GM23248 (cell line): ENCODE data around the gene SMIM45.

ENCODE experiments used
- DNase-seq: peaks from one replicate; pipeline ENCODE4 v3.0.0-alpha.2; 2015
- H2AFZ ChIP-seq: fragments of 200-600 bp; sonication (generic); 2 replicates; pipeline ENCODE4 v1.6.1; 2016; ENCODE audit warnings: antibody characterized with exemption
- H3F3A ChIP-seq: fragments of 200-600 bp; sonication (generic); 2 replicates; pipeline ENCODE4 v1.6.1; 2016; ENCODE audit warnings: mild to moderate bottlenecking, antibody characterized with exemption, mixed run types; ENCODE audit not compliant: insufficient read depth
- H3K27ac ChIP-seq: fragments of 200-600 bp; sonication (generic); 2 replicates; pipeline ENCODE4 v1.5.1; 2016; ENCODE audit warnings: mild to moderate bottlenecking
- H3K27me3 ChIP-seq: fragments of 200-600 bp; sonication (generic); replicated peaks from 2 replicates; pipeline ENCODE4 v1.6.1; 2016; ENCODE audit warnings: mild to moderate bottlenecking; ENCODE audit not compliant: insufficient read depth
- H3K36me3 ChIP-seq: fragments of 200-600 bp; sonication (generic); 2 replicates; pipeline ENCODE4 v1.6.1; 2016; ENCODE audit warnings: low read depth, mild to moderate bottlenecking
- H3K4me1 ChIP-seq: fragments of 200-600 bp; sonication (generic); 2 replicates; pipeline ENCODE4 v1.6.1; 2016; ENCODE audit warnings: mild to moderate bottlenecking; ENCODE audit not compliant: insufficient read depth
- H3K4me2 ChIP-seq: fragments of 200-600 bp; sonication (generic); one replicate; pipeline ENCODE4 v1.6.1; 2016; ENCODE audit warnings: mild to moderate bottlenecking; ENCODE audit not compliant: unreplicated experiment
- H3K4me3 ChIP-seq: fragments of 200-600 bp; sonication (generic); 2 replicates; pipeline ENCODE4 v1.5.1; 2016; ENCODE audit warnings: mild to moderate bottlenecking
- H3K79me2 ChIP-seq: fragments of 200-600 bp; sonication (generic); 2 replicates; pipeline ENCODE4 v1.6.1; 2016; ENCODE audit warnings: mild to moderate bottlenecking; ENCODE audit not compliant: insufficient read depth
- H3K9ac ChIP-seq: fragments of 200-600 bp; sonication (generic); 2 replicates; pipeline ENCODE4 v1.6.1; 2016; ENCODE audit warnings: mild to moderate bottlenecking
- H3K9me2 ChIP-seq: fragments of 200-600 bp; sonication (generic); 2 replicates; pipeline ENCODE4 v1.6.1; 2016; ENCODE audit warnings: mixed run types, mild to moderate bottlenecking, moderate library complexity; ENCODE audit not compliant: insufficient read depth
- H3K9me3 ChIP-seq: fragments of 200-600 bp; sonication (generic); one replicate; pipeline ENCODE4 v1.6.1; 2017; ENCODE audit warnings: low read depth
- H4K20me1 ChIP-seq: fragments of 200-600 bp; sonication (generic); 2 replicates; pipeline ENCODE4 v1.6.0; 2016; ENCODE audit not compliant: insufficient read depth
- EZH2 ChIP-seq: fragments of 200-600 bp; sonication (generic); IDR thresholded peaks from 2 replicates; pipeline ENCODE4 v1.6.1; 2018; ENCODE audit warnings: antibody characterized with exemption, mild to moderate bottlenecking; ENCODE audit not compliant: insufficient read depth, poor library complexity, severe bottlenecking
- EZH2phosphoT487 ChIP-seq: fragments of 200-600 bp; sonication (generic); IDR thresholded peaks from 2 replicates; pipeline ENCODE4 v1.6.1; 2018; ENCODE audit warnings: antibody characterized with exemption, moderate library complexity, mild to moderate bottlenecking, low read depth; ENCODE audit not compliant: insufficient read depth
- WGBS, 2 experiments: methylation state at CpG; one replicate each; pipeline ENCODE4 v1.1.6; 2015 to 2017; ENCODE audit warnings: low lambda C conversion rate in 2 of 2, low coverage in 1 of 2; ENCODE audit errors: missing lambda C conversion rate in 2 of 2; 5-methylcytosine and 5-hydroxymethylcytosine counted together
- in situ Hi-C: fragments of 300-500 bp; cut with MboI; formaldehyde crosslinking; loops from 2 replicates; pipeline ENCODE4 v1.15.0; 2020

Gene SMIM45

DNA sequence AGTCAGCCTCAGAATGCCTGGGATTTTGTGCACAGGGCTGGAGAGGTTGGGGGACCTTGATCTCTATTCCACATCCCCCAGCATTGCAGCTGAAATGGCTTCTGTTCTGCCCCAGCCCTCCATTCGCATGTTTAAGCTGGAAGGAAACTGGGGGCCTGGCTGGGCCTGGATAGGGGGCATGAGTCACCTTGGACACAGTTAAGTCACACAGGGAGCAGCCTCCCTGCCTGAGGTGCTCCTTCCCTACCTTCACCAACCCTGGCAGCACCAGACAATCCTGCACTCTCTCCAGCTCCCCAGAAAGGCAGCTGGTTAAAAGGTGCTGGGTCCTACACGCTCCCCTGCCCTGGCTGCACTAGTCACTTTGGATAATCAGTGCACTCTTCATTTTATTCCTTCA lies 763 bp downstream of the SMIM45 start:
- in situ Hi-C loops: no loop called here
- DNase-seq: no peak
- Histone ChIP-seq H3K27me3 (no peaks in the 10 kb centered on the region), H3K9ac (no peak overlapping the region), H3K4me3 (no peak overlapping the region), H3K9me2 (no peaks in the 10 kb centered on the region), H3K4me2 (no peak overlapping the region), H4K20me1 (no peaks in the 10 kb centered on the region), H3K4me1 (no peaks in the 10 kb centered on the region), H3K9me3 (no peaks in the 10 kb centered on the region), H3K27ac (no peak overlapping the region), H3K36me3 (no peaks in the 10 kb centered on the region), H2AFZ (no peak overlapping the region), H3K79me2 (no peaks in the 10 kb centered on the region), H3F3A (no peaks in the 10 kb centered on the region)
- 85 to 95% methylated on average over 2 of the region's 2 CpGs for WGBS, 2 experiments
- TF ChIP-seq EZH2 (no peak), EZH2phosphoT487 (no peak)

GRCh38 chr22:41957941-41958556 lies 6.1 kb downstream of the SMIM45 start:
- Histone ChIP-seq H3K79me2 (no peaks in the 10 kb centered on the region), H3K9ac (peak overlapping the region; percentile 62; the same call in 1 of the 2 replicates), H3K4me3 (no peak overlapping the region; the same call in 1 of the 2 replicates), H3K4me2 (no peak overlapping the region), H3F3A (no peaks in the 10 kb centered on the region), H2AFZ (0 out of 2 replicates have a peak overlapping the region, but pooled peaks have one; percentile 29), H3K9me3 (no peaks in the 10 kb centered on the region), H3K27ac (no peak overlapping the region), H3K9me2 (no peaks in the 10 kb centered on the region), H3K27me3 (no peaks in the 10 kb centered on the region), H3K36me3 (no peaks in the 10 kb centered on the region), H3K4me1 (no peaks in the 10 kb centered on the region), H4K20me1 (no peaks in the 10 kb centered on the region)
- in situ Hi-C loops: no loop called here
- TF ChIP-seq EZH2 (no peak), EZH2phosphoT487 (no peak)
- no peak for DNase-seq
- whole genome bisulfite sequencing, 2 experiments: 55 to 82% methylated on average over 13 to 21 of the region's 23 CpGs

GRCh38 chr22:41963453-41964111 lies 11.6 kb downstream of the SMIM45 start:
- DNase-seq: no peak
- H3K4me1 ChIP-seq: no peaks in the 10 kb centered on the region
- H4K20me1 ChIP-seq: no peaks in the 10 kb centered on the region
- no peak overlapping the region for H2AFZ ChIP-seq
- H3K27ac ChIP-seq: no peak overlapping the region
- TF ChIP-seq EZH2phosphoT487 (no peak), EZH2 (no peak)
- H3K36me3 ChIP-seq: no peaks in the 10 kb centered on the region
- no peaks in the 10 kb centered on the region for H3K79me2 ChIP-seq
- H3K4me2 ChIP-seq: no peak overlapping the region
- WGBS, 2 experiments: 58 to 60% methylated on average over 9 of the region's 9 CpGs
- no peaks in the 10 kb centered on the region for H3K9me2 ChIP-seq
- no peak overlapping the region for H3K9ac ChIP-seq
- no peaks in the 10 kb centered on the region for H3K9me3 ChIP-seq
- H3F3A ChIP-seq: peaks cover 4% of the 10 kb centered on the region; the same call in 1 of the 2 replicates
- no peak overlapping the region for H3K4me3 ChIP-seq
- in situ Hi-C loops: loop anchor here (10.0 kb wide), 1 partner anchor 491 kb away; no protein-coding TSS in a partner anchor
- no peaks in the 10 kb centered on the region for H3K27me3 ChIP-seq

DNA sequence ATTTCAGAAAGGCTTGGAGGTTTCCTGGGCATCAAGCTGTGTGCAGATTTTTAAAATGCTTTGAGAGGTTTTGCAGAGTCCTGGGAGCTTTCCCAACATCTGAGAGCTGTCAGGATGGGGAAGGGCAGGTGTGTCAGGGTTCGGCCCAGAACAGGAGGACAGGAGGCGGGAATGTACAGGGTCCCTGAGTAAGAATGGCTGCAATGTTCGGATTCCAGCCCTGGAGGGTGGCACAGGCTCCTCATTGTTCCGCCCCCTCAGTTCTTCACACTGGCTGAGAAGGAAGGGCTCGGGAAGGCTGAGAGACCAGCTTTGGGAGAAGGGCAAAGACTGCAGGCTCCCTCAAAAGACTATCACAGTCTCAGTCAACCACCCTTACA lies 12.2 kb downstream of the SMIM45 start:
- H3K4me2 ChIP-seq: no peak overlapping the region
- no peaks in the 10 kb centered on the region for H3K9me2 ChIP-seq
- H3K4me1 ChIP-seq: no peaks in the 10 kb centered on the region
- H3F3A ChIP-seq: peaks cover 4% of the 10 kb centered on the region; the same call in 1 of the 2 replicates
- in situ Hi-C loops: loop anchor here (10.0 kb wide), 1 partner anchor 491 kb away; no protein-coding TSS in a partner anchor
- 50 to 80% methylated on average over 5 of the region's 5 CpGs for WGBS, 2 experiments
- H3K9ac ChIP-seq: no peak overlapping the region
- no peak overlapping the region for H2AFZ ChIP-seq
- no peak for DNase-seq
- no peaks in the 10 kb centered on the region for H3K27me3 ChIP-seq
- no peaks in the 10 kb centered on the region for H3K36me3 ChIP-seq
- H4K20me1 ChIP-seq: no peaks in the 10 kb centered on the region
- no peaks in the 10 kb centered on the region for H3K9me3 ChIP-seq
- no peak overlapping the region for H3K4me3 ChIP-seq
- TF ChIP-seq EZH2phosphoT487 (no peak), EZH2 (no peak)
- no peaks in the 10 kb centered on the region for H3K79me2 ChIP-seq
- H3K27ac ChIP-seq: no peak overlapping the region
